SK-N-SH (cell line): ENCODE results near the gene PPP3CA. TPM values are rescaled to one million over a fixed set of nuclear protein-coding genes. Genes with fewer than 3 reads are reported as not detected.

Experiments used
- CTCF ChIA-PET: fragments of 300-600, 350-600 bp; formaldehyde crosslinking; extraction: SDS; loops from one replicate; lab custom pipeline; 2021; lab: Yijun Ruan, JAX
- POLR2A ChIA-PET: fragments of 350-600 bp; sonication (Branson Sonifier 250); formaldehyde crosslinking; extraction: SDS; loops from one replicate; lab custom pipeline; 2020; ENCODE audit warnings: antibody characterized with exemption, inconsistent platforms; lab: Yijun Ruan, JAX
- DNase-seq: peaks from one replicate; pipeline ENCODE4 v3.0.0; 2012
- H2AFZ ChIP-seq: fragments of 200-600 bp; sonication (generic); 2 replicates; pipeline ENCODE4 v1.8.1; 2016; ENCODE audit warnings: antibody characterized with exemption, mild to moderate bottlenecking, low read depth
- H3F3A ChIP-seq: fragments of 200-600 bp; sonication (generic); replicated peaks from 2 replicates; pipeline ENCODE3; 2016; ENCODE audit warnings: antibody characterized with exemption, mild to moderate bottlenecking; ENCODE audit not compliant: insufficient read depth
- H3K27ac ChIP-seq, 2 experiments: fragments of 200-500 bp in 1 of 2; fragments of 200-600 bp in 1 of 2; sonication (Bioruptor generic) in 1 of 2; sonication (generic), shearing (Covaris generic) in 1 of 2; 2 replicates each; pipeline versions ENCODE4 v1.5.1 to v1.6.1; 2014 to 2016; ENCODE audit warnings: low read depth in 2 of 2, inconsistent platforms in 1 of 2, low read length in 1 of 2, mild to moderate bottlenecking in 1 of 2, mixed read lengths in 1 of 2
- H3K27me3 ChIP-seq: fragments of 200-600 bp; sonication (generic), shearing (Covaris generic); 2 replicates; pipeline ENCODE4 v1.6.1; 2016; ENCODE audit warnings: mixed run types; ENCODE audit not compliant: insufficient read depth
- H3K36me3 ChIP-seq, 2 experiments: fragments of 200-500 bp in 1 of 2; fragments of 200-600 bp in 1 of 2; sonication (Bioruptor generic) in 1 of 2; sonication (generic) in 1 of 2; replicated peaks in 1 of 2; 2 replicates each; pipeline versions ENCODE3 to v1.5.1; 2014 to 2016; ENCODE audit warnings: low read length in 1 of 2, mild to moderate bottlenecking in 1 of 2; ENCODE audit not compliant: insufficient read depth in 2 of 2, control insufficient read depth in 1 of 2
- H3K4me1 ChIP-seq, 2 experiments: fragments of 200-500 bp in 1 of 2; fragments of 200-600 bp in 1 of 2; sonication (Bioruptor generic) in 1 of 2; sonication (generic), shearing (Covaris generic) in 1 of 2; 2 replicates each; pipeline versions ENCODE4 v1.5.1 to v1.6.1; 2014 to 2016; ENCODE audit warnings: low read depth in 1 of 2, low read length in 1 of 2, mixed run types in 1 of 2; ENCODE audit not compliant: insufficient read depth in 2 of 2, control insufficient read depth in 1 of 2
- H3K4me2 ChIP-seq: fragments of 200-600 bp; sonication (generic), shearing (Covaris generic); 2 replicates; pipeline ENCODE4 v1.6.1; 2017; ENCODE audit warnings: mixed run types
- H3K4me3 ChIP-seq, 2 experiments: fragments of 200-500 bp in 1 of 2; fragments of 200-600 bp in 1 of 2; sonication (Bioruptor generic) in 1 of 2; sonication (generic), shearing (Covaris generic) in 1 of 2; 2 replicates each; pipeline versions ENCODE4 v1.5.1 to v1.8.1; 2014 to 2016; ENCODE audit warnings: low read depth in 2 of 2, inconsistent platforms in 1 of 2, low read length in 1 of 2, mild to moderate bottlenecking in 1 of 2, mixed read lengths in 1 of 2, moderate library complexity in 1 of 2
- H3K79me2 ChIP-seq: fragments of 200-600 bp; sonication (generic); 2 replicates; pipeline ENCODE4 v1.8.1; 2017; ENCODE audit warnings: mild to moderate bottlenecking; ENCODE audit not compliant: insufficient read depth
- H3K9ac ChIP-seq: fragments of 200-600 bp; sonication (generic); 2 replicates; pipeline ENCODE4 v1.6.1; 2017; ENCODE audit warnings: mixed run types
- H3K9me2 ChIP-seq: fragments of 200-600 bp; sonication (generic); 2 replicates; pipeline ENCODE4 v1.6.1; 2017; ENCODE audit warnings: mixed run types
- H3K9me3 ChIP-seq: fragments of 200-600 bp; sonication (generic); 2 replicates; pipeline ENCODE4 v1.6.1; 2017; ENCODE audit warnings: mixed run types, mild to moderate bottlenecking, moderate library complexity
- H4K20me1 ChIP-seq: fragments of 200-600 bp; sonication (generic); 2 replicates; pipeline ENCODE4 v1.6.1; 2017; ENCODE audit warnings: mild to moderate bottlenecking, mixed run types; ENCODE audit not compliant: insufficient read depth
- CHD2 ChIP-seq: fragments of 150-350 bp; IDR thresholded peaks from 2 replicates; pipeline ENCODE4 v1.6.1; 2018; ENCODE audit warnings: low read length; ENCODE audit not compliant: partially characterized antibody
- CTCF ChIP-seq: fragments of 200-600 bp; sonication (generic); IDR thresholded peaks from 2 replicates; pipeline ENCODE4 v1.6.1; 2017; ENCODE audit warnings: antibody characterized with exemption, mild to moderate bottlenecking, moderate library complexity
- ELF1 ChIP-seq: IDR thresholded peaks from 2 replicates; pipeline ENCODE4 v1.4.0; 2012
- EZH2phosphoT487 ChIP-seq: fragments of 200-600 bp; sonication (generic); IDR thresholded peaks from 2 replicates; pipeline ENCODE4 v1.6.1; 2017; ENCODE audit warnings: low read depth, mixed run types, mild to moderate bottlenecking, antibody characterized with exemption, moderate library complexity, borderline replicate concordance
- FOSL2 ChIP-seq: IDR thresholded peaks from 2 replicates; pipeline ENCODE4 v1.4.0; 2012; ENCODE audit warnings: low read depth, mild to moderate bottlenecking, moderate library complexity, borderline replicate concordance
- FOXJ3 ChIP-seq: sonication (generic); formaldehyde crosslinking; IDR thresholded peaks from 2 replicates; pipeline ENCODE4 v1.5.1; 2020; ENCODE audit warnings: mild to moderate bottlenecking, missing genetic modification reagents
- FOXM1 ChIP-seq: IDR thresholded peaks from 2 replicates; pipeline ENCODE4 v1.4.0; 2012; ENCODE audit warnings: low read depth, mild to moderate bottlenecking
- GABPA ChIP-seq: IDR thresholded peaks from 2 replicates; pipeline ENCODE4 v1.4.0; 2012; ENCODE audit warnings: low read depth, mild to moderate bottlenecking
- IRF3 ChIP-seq: fragments of 150-350 bp; IDR thresholded peaks from 2 replicates; pipeline ENCODE4 v1.6.1; 2016; ENCODE audit warnings: mild to moderate bottlenecking, low read depth, low read length
- JUND ChIP-seq: IDR thresholded peaks from 2 replicates; pipeline ENCODE4 v1.4.0; 2012
- MAX ChIP-seq: IDR thresholded peaks from 2 replicates; pipeline ENCODE4 v1.4.0; 2012; ENCODE audit warnings: low read depth
- MXI1 ChIP-seq: IDR thresholded peaks from 2 replicates; pipeline ENCODE4 v1.6.1; 2012; ENCODE audit warnings: mild to moderate bottlenecking, low read depth, low read length, improper control_type of control experiment
- NFIC ChIP-seq: IDR thresholded peaks from 2 replicates; pipeline ENCODE4 v1.4.0; 2012; ENCODE audit warnings: borderline replicate concordance
- PBX3 ChIP-seq: IDR thresholded peaks from 2 replicates; pipeline ENCODE4; 2012
- POLR2AphosphoS5 ChIP-seq: IDR thresholded peaks from 2 replicates; pipeline ENCODE4 v1.6.1; 2012; ENCODE audit warnings: low read depth, low read length
- RCOR1 ChIP-seq: fragments of 150-350 bp; IDR thresholded peaks from 2 replicates; pipeline ENCODE4 v1.6.1; 2017; ENCODE audit warnings: antibody characterized with exemption, low read length
- RFX5 ChIP-seq: IDR thresholded peaks from 2 replicates; pipeline ENCODE4 v1.6.1; 2012; ENCODE audit warnings: mild to moderate bottlenecking, improper control_type of control experiment, low read length
- RXRA ChIP-seq: IDR thresholded peaks from 2 replicates; pipeline ENCODE4 v1.4.0; 2012; ENCODE audit warnings: low read depth, mild to moderate bottlenecking, borderline replicate concordance
- SIN3A ChIP-seq: IDR thresholded peaks from 2 replicates; pipeline ENCODE4 v1.6.1; 2012; ENCODE audit warnings: low read depth, mild to moderate bottlenecking, low read length, moderate library complexity, borderline replicate concordance
- SMC3 ChIP-seq: IDR thresholded peaks from 2 replicates; pipeline ENCODE4 v1.6.1; 2012; ENCODE audit warnings: low read depth, low read length, improper control_type of control experiment
- TAF1 ChIP-seq: IDR thresholded peaks from 2 replicates; pipeline ENCODE4 v1.6.1; 2012; ENCODE audit warnings: low read depth, mild to moderate bottlenecking, low read length, moderate library complexity, borderline replicate concordance
- TCF12 ChIP-seq: IDR thresholded peaks from 2 replicates; pipeline ENCODE4 v1.4.0; 2012
- TEAD4 ChIP-seq: IDR thresholded peaks from 2 replicates; pipeline ENCODE4 v1.4.0; 2012; ENCODE audit warnings: mild to moderate bottlenecking, borderline replicate concordance; ENCODE audit not compliant: insufficient read depth
- USF1 ChIP-seq: IDR thresholded peaks from 2 replicates; pipeline ENCODE4 v1.4.0; 2012; ENCODE audit warnings: low read depth, borderline replicate concordance
- USF2 ChIP-seq: fragments of 150-350 bp; IDR thresholded peaks from 2 replicates; pipeline ENCODE4 v1.6.1; 2017; ENCODE audit warnings: antibody characterized with exemption, low read length, low read depth, borderline replicate concordance
- YY1 ChIP-seq: IDR thresholded peaks from 2 replicates; pipeline ENCODE4 v1.4.0; 2012; ENCODE audit warnings: low read depth, mild to moderate bottlenecking
- ZBTB33 ChIP-seq: IDR thresholded peaks from 2 replicates; pipeline ENCODE4 v1.4.0; 2012; ENCODE audit warnings: low read depth, borderline replicate concordance
- WGBS: methylation state at CpG from one replicate; pipeline ENCODE4 v1.1.6; 2017; ENCODE audit warnings: low lambda C conversion rate; 5-methylcytosine and 5-hydroxymethylcytosine counted together
- polyA plus RNA-seq, 3 experiments: library from polyadenylated mRNA; depleted of rRNA; stranded (reverse); fragments of >200 nt; gene quantifications; 2 replicates each; pipeline ENCODE4 v1.2.3, GENCODE V29; 2012

PPP3CA gene
- polyA plus RNA-seq, 1 of the 3 experiments (the other 2 are of a cell fraction) = 10.7 TPM

- peak; percentile 15 for DNase-seq
- H3K79me2 ChIP-seq = no peaks in the 10 kb centered on the region
- H3K27me3 ChIP-seq = no peaks in the 10 kb centered on the region
- peak overlapping the region in 1 of 2 experiments; percentile 69; a peak in 2 of 4 replicates for H3K27ac ChIP-seq
- no peaks in the 10 kb centered on the region for H4K20me1 ChIP-seq
- ChIA-PET CTCF (interaction anchor here (0.7 to 1.4 kb wide), 3 partner anchors 11 to 1042 kb away, joined by 3 read pairs; no protein-coding TSS in a partner anchor), POLR2A (no interaction called here)
- no peaks in the 10 kb centered on the region for H3F3A ChIP-seq
- H3K4me1 ChIP-seq = peaks cover 3 to 8% of the 10 kb centered on the region in 2 experiments; a peak in 3 of 4 replicates
- WGBS = 62% methylated on average over 3 of the region's 3 CpGs
- H3K9me3 ChIP-seq = no peaks in the 10 kb centered on the region
- H3K9me2 ChIP-seq = no peaks in the 10 kb centered on the region
- no peak overlapping the region for H3K9ac ChIP-seq
- no peaks in the 10 kb centered on the region for H3K36me3 ChIP-seq
- H2AFZ ChIP-seq = no peak overlapping the region
- H3K4me2 ChIP-seq = no peak overlapping the region
- no peak overlapping the region for H3K4me3 ChIP-seq
- TF ChIP-seq SMC3 = no peak
- no peak for TF ChIP-seq FOSL2
- peak; percentile 82 for TF ChIP-seq TCF12
- no peak for TF ChIP-seq MXI1
- no peak for TF ChIP-seq USF1
- TF ChIP-seq YY1 = no peak
- TF ChIP-seq ELF1 = no peak
- TF ChIP-seq FOXJ3 = no peak
- no peak for TF ChIP-seq SIN3A
- TF ChIP-seq JUND = no peak
- TF ChIP-seq RXRA = no peak
- no peak for TF ChIP-seq MAX
- 0 out of 2 replicates have a peak, but pooled peaks have one; percentile 38 for TF ChIP-seq TEAD4
- no peak for TF ChIP-seq ZBTB33
- peak; percentile 74 for TF ChIP-seq PBX3
- no peak for TF ChIP-seq USF2
- no peak for TF ChIP-seq CTCF
- no peak for TF ChIP-seq GABPA
- TF ChIP-seq RCOR1 = peak; percentile 47; the same call in 1 of the 2 replicates
- TF ChIP-seq TAF1 = no peak
- TF ChIP-seq CHD2 = peak; percentile 14
- TF ChIP-seq RFX5 = no peak
- TF ChIP-seq IRF3 = no peak
- TF ChIP-seq NFIC = peak; percentile 71
- 0 out of 2 replicates have a peak, but pooled peaks have one; percentile 39 for TF ChIP-seq POLR2AphosphoS5
- TF ChIP-seq EZH2phosphoT487 = no peak
- TF ChIP-seq FOXM1 = no peak
These were observed 369.5 kb downstream of the PPP3CA start for GRCh38 chr4:100977746-100978397.
